Measurements from ENCODE around the gene NSUN5.
"Not testable (repeated sequence)": the region's sequence is repeated elsewhere in the genome, so short reads cannot be mapped to it uniquely, and the experiment has no call there.

The NSUN5 gene

DNA sequence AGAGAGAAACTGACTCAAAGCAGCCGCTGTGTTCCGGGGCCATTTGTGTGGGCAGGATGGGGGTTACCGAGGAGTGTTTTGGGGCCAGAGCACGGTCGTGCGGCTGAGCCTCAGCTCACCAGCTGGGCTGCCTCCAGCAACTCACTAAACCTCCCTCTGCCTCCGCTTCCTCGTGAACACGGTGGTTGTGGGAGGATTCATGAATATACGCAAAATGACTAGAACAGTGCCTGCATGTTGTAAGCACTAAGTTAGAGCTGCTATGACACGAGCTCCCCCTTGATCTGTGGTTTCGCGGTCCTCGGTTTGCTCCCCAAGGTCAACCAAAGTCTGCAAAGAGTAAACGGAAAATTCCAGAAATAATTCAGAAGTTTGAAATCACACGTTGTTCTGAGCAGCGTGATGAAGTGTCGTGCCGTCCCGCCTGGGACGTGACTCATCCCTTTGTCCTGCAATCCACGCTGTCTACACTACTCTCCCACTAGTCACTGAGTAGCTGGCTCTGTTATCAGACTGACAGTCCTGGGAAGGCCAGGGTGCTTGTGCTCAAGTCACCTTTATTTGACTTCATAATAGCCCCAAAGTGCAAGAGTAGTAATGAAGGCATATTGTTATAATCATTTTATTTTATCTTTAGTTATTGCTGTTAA, 41.8 kb downstream of the NSUN5 start:
- not testable (repeated sequence) for DNase-seq

DNA sequence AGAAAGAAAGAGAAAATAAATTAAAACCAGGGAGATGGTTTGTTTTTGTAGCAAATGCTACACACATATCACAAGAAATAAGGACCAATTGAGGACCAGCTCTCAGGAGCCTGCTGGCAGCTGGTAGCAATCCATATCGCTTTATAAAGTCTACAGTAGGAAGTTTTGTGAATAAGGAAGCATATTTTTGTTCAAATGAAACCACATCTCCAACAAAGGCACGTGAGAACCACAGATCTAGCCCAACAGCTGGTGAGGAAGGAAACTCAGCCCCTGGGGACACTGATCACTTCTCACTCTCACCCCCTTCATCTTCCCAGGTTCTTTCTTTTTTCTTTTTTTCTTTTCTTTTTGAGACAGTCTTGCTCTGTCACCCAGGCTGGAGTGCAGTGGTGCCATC, 46.2 kb downstream of the NSUN5 start:
- not testable (repeated sequence) for DNase-seq
